Measurements from ENCODE around the gene BASP1.
"Not testable (repeated sequence)": the region's sequence is repeated elsewhere in the genome, so short reads cannot be mapped to it uniquely, and the experiment has no call there.

Gene BASP1

DNA sequence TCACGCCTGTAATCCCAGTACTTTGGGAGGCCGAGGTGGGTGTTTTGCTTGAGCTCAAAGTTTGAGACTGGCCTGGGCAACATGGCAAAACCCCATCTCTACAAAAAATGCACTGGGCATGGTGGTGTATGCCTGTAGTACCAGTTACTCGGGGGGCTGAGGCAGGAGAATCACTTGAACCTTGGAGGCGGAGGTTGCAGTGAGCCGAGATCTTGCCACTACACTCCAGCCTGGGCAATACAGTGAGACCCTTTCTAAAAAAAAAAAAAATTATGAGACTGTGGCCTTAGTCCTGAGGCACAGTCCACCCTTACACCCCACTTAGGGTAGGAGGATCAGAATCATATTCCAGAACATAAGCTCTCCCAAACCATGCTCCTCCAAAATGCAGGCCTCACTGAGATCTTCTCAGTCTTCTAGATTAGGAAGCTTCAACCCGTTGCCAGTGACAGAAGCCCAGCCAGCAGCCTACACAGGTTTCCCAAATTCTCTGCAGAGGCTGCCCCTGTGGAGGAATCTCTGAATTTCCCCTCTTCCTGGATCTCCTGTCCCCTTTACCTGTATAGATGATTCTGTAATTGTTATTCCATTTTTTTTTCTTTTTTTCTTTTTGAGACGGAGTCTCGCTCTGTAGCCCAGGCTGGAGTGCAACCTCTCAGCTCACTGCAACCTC is 77.3 kb downstream of the BASP1 start:
- Histone ChIP-seq H3K9ac (ENCODE audit: low read length in 5 of 5) (no peak overlapping the region), H3K36me3 (ENCODE audit: control insufficient read depth in 5 of 5, insufficient read depth in 5 of 5, low read length in 5 of 5) (no peaks in the 10 kb centered on the region), H3K4me3 (ENCODE audit: low read depth in 1 of 5, low read length in 5 of 5) (no peak overlapping the region), H3K4me1 (ENCODE audit: control insufficient read depth in 5 of 5, insufficient read depth in 5 of 5, low read length in 5 of 5) (no peaks in the 10 kb centered on the region), H3K9me3 (ENCODE audit: control insufficient read depth in 5 of 5, low read length in 5 of 5) (no peaks in the 10 kb centered on the region), H3K27me3 (ENCODE audit: control insufficient read depth in 5 of 5, insufficient read depth in 4 of 5, low read length in 5 of 5) (no peaks in the 10 kb centered on the region), H3K27ac (ENCODE audit: low read depth, low read length) (no peak overlapping the region)

DNA sequence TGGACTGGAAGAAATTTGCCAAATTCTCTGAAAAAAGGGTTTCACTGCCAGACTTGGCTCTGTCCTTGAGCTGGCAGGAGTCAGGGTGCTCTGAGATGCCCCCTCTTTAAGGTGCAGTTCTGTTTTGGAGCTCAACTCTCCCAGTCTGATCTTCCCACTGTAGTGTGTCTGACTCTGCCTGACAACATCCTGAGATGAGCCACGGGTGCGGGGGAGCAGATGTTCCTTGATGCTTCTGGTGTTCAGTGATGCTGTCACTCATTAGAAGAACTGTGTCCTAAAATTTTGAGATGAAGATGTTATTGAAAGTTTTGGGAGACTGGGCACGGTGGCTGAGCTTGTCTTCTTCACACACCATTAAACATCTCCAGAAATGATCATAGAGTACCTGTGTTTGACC is 78.2 kb downstream of the BASP1 start:
- Histone ChIP-seq H3K4me1 (ENCODE audit: control insufficient read depth in 5 of 5, insufficient read depth in 5 of 5, low read length in 5 of 5) (no peaks in the 10 kb centered on the region), H3K9me3 (ENCODE audit: control insufficient read depth in 5 of 5, low read length in 5 of 5) (no peaks in the 10 kb centered on the region), H3K27me3 (ENCODE audit: control insufficient read depth in 5 of 5, insufficient read depth in 4 of 5, low read length in 5 of 5) (no peaks in the 10 kb centered on the region), H3K9ac (ENCODE audit: low read length in 5 of 5) (no peak overlapping the region), H3K4me3 (ENCODE audit: low read depth in 1 of 5, low read length in 5 of 5) (no peak overlapping the region), H3K36me3 (ENCODE audit: control insufficient read depth in 5 of 5, insufficient read depth in 5 of 5, low read length in 5 of 5) (no peaks in the 10 kb centered on the region), H3K27ac (ENCODE audit: low read depth, low read length) (no peak overlapping the region)

DNA sequence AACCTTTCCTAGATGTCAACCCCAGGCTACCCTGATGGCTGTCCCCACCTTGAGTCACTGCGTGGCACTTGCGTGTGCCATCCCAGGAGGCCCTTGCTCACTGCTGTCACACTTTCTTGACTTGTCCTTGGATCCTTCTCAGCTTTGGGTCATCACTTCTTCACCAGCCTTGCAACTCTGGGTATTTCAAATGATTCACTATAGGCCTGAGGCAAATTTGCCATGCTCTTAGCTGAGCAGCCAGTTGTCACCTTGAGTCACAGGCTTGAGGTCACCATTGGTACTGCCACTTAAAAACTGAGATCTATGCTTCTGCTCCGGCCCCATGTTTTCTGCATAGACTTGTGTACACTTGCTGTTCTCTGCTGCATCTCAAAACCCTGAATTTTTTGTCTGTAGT is 84.7 kb downstream of the BASP1 start:
- H3K9ac ChIP-seq (ENCODE audit: low read length in 5 of 5) = no peak overlapping the region
- no peaks in the 10 kb centered on the region for H3K36me3 ChIP-seq (ENCODE audit: control insufficient read depth in 5 of 5, insufficient read depth in 5 of 5, low read length in 5 of 5)
- peaks cover 0 to 13% (median 11%) of the 10 kb centered on the region in 5 donors for H3K4me1 ChIP-seq (ENCODE audit: control insufficient read depth in 5 of 5, insufficient read depth in 5 of 5, low read length in 5 of 5)
- H3K9me3 ChIP-seq (ENCODE audit: control insufficient read depth in 5 of 5, low read length in 5 of 5) = no peaks in the 10 kb centered on the region
- no peak overlapping the region for H3K4me3 ChIP-seq (ENCODE audit: low read depth in 1 of 5, low read length in 5 of 5)
- no peak overlapping the region for H3K27ac ChIP-seq (ENCODE audit: low read depth, low read length)
- no peaks in the 10 kb centered on the region for H3K27me3 ChIP-seq (ENCODE audit: control insufficient read depth in 5 of 5, insufficient read depth in 4 of 5, low read length in 5 of 5)

DNA sequence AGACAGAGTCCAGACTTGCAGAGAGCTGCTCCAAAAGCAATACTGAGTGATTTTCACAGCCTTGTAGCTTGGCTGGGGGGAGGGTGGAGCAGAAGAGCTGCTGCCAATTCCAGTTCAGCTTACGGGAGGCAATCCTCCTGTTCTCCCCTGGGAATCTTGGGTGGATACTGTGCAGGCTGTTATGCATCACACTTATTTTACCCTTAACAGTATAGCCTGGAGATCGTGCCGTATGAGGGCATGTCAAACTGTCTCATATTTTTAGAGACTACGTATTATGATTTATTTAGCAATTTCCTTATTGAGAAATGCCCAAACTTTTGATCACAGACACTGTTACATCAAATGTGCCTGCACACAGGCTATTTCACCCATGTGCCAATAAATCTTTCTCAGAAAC is 85.2 kb downstream of the BASP1 start:
- peaks cover 0 to 13% (median 11%) of the 10 kb centered on the region in 5 donors for H3K4me1 ChIP-seq (ENCODE audit: control insufficient read depth in 5 of 5, insufficient read depth in 5 of 5, low read length in 5 of 5)

DNA sequence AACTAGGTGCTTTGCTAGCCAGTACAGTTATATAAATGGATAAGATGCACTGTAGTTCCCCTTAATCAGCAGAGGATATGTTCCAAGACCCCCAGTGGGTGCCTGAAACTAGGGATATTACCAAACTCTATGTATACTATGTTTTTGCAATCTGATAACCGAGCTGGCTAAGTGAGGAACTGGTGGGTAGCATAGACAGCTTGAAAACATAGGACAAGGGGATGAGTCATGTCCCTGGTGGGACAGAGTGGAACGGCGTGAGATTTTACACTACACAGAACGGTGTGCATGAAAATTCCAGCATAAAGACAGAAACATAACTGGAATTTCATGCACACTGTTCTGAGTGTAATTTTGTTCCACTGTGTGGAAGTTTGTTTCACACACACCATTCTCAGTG is 86.9 kb downstream of the BASP1 start:
- no peak overlapping the region for H3K27ac ChIP-seq (ENCODE audit: low read depth, low read length)
- H3K4me1 ChIP-seq (ENCODE audit: control insufficient read depth in 5 of 5, insufficient read depth in 5 of 5, low read length in 5 of 5) = peaks cover 0 to 13% (median 11%) of the 10 kb centered on the region in 5 donors
- no peaks in the 10 kb centered on the region for H3K9me3 ChIP-seq (ENCODE audit: control insufficient read depth in 5 of 5, low read length in 5 of 5)
- no peaks in the 10 kb centered on the region for H3K27me3 ChIP-seq (ENCODE audit: control insufficient read depth in 5 of 5, insufficient read depth in 4 of 5, low read length in 5 of 5)
- H3K36me3 ChIP-seq (ENCODE audit: control insufficient read depth in 5 of 5, insufficient read depth in 5 of 5, low read length in 5 of 5) = no peaks in the 10 kb centered on the region
- H3K9ac ChIP-seq (ENCODE audit: low read length in 5 of 5) = no peak overlapping the region
- no peak overlapping the region for H3K4me3 ChIP-seq (ENCODE audit: low read depth in 1 of 5, low read length in 5 of 5)

More for the DNA sequence above, 85.2 kb downstream of the BASP1 start:
- H3K36me3 ChIP-seq (ENCODE audit: control insufficient read depth in 5 of 5, insufficient read depth in 5 of 5, low read length in 5 of 5) = no peaks in the 10 kb centered on the region
- H3K9ac ChIP-seq (ENCODE audit: low read length in 5 of 5) = no peak overlapping the region
- no peak overlapping the region for H3K4me3 ChIP-seq (ENCODE audit: low read depth in 1 of 5, low read length in 5 of 5)
- H3K9me3 ChIP-seq (ENCODE audit: control insufficient read depth in 5 of 5, low read length in 5 of 5) = no peaks in the 10 kb centered on the region
- H3K27ac ChIP-seq (ENCODE audit: low read depth, low read length) = no peak overlapping the region
- H3K27me3 ChIP-seq (ENCODE audit: control insufficient read depth in 5 of 5, insufficient read depth in 4 of 5, low read length in 5 of 5) = no peaks in the 10 kb centered on the region

DNA sequence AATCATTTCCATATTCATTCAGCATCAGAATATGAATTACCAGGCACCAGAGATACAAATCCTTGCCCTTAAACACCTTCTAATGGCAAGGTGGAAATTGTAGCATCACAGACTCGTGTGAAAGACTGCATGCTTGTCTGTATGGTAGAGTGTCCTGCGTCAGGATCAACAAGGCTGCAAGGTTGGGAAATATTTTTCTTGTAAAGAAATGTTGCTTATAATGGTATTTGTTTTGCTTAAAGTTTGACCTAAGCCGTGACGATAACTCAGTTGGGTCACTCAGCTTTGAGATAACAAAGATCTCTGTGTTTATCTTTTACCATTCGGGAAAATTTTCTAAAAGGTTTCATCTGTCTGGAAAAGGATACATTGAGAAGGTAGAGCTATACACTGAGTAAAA is 87.6 kb downstream of the BASP1 start:
- Histone ChIP-seq H3K36me3 (ENCODE audit: control insufficient read depth in 5 of 5, insufficient read depth in 5 of 5, low read length in 5 of 5) (no peaks in the 10 kb centered on the region), H3K9ac (ENCODE audit: low read length in 5 of 5) (no peak overlapping the region), H3K4me3 (ENCODE audit: low read depth in 1 of 5, low read length in 5 of 5) (no peak overlapping the region), H3K9me3 (ENCODE audit: control insufficient read depth in 5 of 5, low read length in 5 of 5) (no peaks in the 10 kb centered on the region), H3K27me3 (ENCODE audit: control insufficient read depth in 5 of 5, insufficient read depth in 4 of 5, low read length in 5 of 5) (no peaks in the 10 kb centered on the region), H3K27ac (ENCODE audit: low read depth, low read length) (no peak overlapping the region), H3K4me1 (ENCODE audit: control insufficient read depth in 5 of 5, insufficient read depth in 5 of 5, low read length in 5 of 5) (peaks cover 0 to 13% (median 11%) of the 10 kb centered on the region in 5 donors)

DNA sequence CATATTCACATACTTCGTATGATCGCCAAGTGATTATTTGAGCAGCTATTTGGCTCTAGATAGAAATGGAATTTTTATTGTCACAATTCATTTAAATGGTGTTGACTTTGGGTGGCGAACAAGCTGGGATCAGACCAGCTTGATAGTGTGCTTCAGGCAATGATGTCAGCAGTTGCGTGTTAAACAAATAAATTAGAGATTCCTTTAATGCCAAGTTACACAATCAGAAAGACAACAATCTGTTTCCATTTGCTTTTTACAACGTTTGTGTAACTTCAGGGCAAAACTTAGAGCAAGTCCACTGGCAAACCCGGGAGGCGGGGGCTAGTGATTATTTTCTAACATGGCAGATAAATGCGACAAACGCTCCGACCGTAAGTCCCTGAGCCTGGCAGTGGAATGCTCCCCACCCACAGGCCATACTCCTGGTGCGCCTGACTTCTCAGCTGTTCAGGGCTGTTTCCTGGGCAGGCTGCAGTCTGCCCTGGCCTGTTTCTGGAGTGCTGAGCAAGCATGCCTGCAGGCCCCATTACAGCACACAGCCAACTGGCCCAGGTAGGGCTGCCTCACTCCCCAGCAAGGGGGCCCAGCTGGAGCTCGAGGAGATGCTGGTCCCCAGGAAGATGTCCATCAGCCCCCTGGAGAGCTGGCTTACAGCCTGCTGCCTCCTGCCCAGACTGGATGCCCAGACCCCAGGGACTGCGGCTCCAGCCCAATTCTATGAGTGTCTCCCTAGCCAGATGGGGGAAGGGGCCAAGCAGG is 88.7 kb downstream of the BASP1 start:
- no peak overlapping the region for H3K9ac ChIP-seq (ENCODE audit: low read length in 5 of 5)
- H3K36me3 ChIP-seq (ENCODE audit: control insufficient read depth in 5 of 5, insufficient read depth in 5 of 5, low read length in 5 of 5) = no peaks in the 10 kb centered on the region
- no peak overlapping the region for H3K27ac ChIP-seq (ENCODE audit: low read depth, low read length)
- peaks cover 0 to 13% (median 11%) of the 10 kb centered on the region in 5 donors for H3K4me1 ChIP-seq (ENCODE audit: control insufficient read depth in 5 of 5, insufficient read depth in 5 of 5, low read length in 5 of 5)
- no peaks in the 10 kb centered on the region for H3K9me3 ChIP-seq (ENCODE audit: control insufficient read depth in 5 of 5, low read length in 5 of 5)
- no peak overlapping the region for H3K4me3 ChIP-seq (ENCODE audit: low read depth in 1 of 5, low read length in 5 of 5)
- H3K27me3 ChIP-seq (ENCODE audit: control insufficient read depth in 5 of 5, insufficient read depth in 4 of 5, low read length in 5 of 5) = no peaks in the 10 kb centered on the region

DNA sequence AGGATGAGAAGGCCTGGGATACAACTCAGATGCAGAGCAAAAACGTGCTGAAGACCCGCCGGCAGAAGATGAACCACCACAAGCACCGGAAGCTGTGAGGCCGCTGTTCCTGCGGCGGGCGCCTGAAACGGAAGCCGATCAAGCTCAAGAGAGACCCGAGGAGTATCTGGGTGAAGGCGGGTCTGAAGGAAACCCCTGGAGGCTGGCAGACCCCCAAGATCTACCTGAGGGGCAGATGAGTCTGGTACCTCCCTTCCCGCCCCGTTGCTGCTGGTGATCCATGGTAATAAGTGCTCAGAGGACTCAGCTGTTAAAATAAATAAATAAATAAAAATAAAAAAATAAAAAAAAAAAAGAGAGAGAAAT is 89.3 kb downstream of the BASP1 start:
- H3K36me3 ChIP-seq (ENCODE audit: control insufficient read depth in 5 of 5, insufficient read depth in 5 of 5, low read length in 5 of 5) = no peaks in the 10 kb centered on the region

DNA sequence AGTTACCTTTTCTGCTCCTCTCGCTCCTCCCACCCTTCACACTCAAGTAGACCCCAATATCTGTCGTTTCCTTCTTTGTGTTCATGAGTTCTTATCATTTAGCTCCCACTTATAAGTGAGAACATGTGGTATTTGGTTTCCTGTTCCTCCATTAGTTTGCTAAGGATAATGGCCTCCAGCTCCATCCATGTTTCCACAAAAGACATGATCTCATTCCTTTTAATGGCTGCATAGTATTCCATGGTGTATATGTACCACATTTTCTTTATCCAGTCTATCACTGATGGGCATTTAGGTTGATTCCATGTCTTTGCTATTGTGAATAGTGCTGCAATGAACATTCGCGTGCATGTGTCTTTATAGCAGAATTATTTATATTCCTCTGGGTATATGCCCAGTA is 90.0 kb downstream of the BASP1 start:
- not testable (repeated sequence) for H3K9ac ChIP-seq (ENCODE audit: low read length in 5 of 5); H3K9me3 ChIP-seq (ENCODE audit: control insufficient read depth in 5 of 5, low read length in 5 of 5); H3K27ac ChIP-seq (ENCODE audit: low read depth, low read length); H3K4me3 ChIP-seq (ENCODE audit: low read depth in 1 of 5, low read length in 5 of 5); H3K27me3 ChIP-seq (ENCODE audit: control insufficient read depth in 5 of 5, insufficient read depth in 4 of 5, low read length in 5 of 5); H3K36me3 ChIP-seq (ENCODE audit: control insufficient read depth in 5 of 5, insufficient read depth in 5 of 5, low read length in 5 of 5)
- peaks cover 0 to 11% (median 10%) of the 10 kb centered on the region in 5 donors for H3K4me1 ChIP-seq (ENCODE audit: control insufficient read depth in 5 of 5, insufficient read depth in 5 of 5, low read length in 5 of 5)

More for the DNA sequence above, 89.3 kb downstream of the BASP1 start:
- Histone ChIP-seq H3K27ac (ENCODE audit: low read depth, low read length) (no peak overlapping the region), H3K4me3 (ENCODE audit: low read depth in 1 of 5, low read length in 5 of 5) (no peak overlapping the region), H3K9ac (ENCODE audit: low read length in 5 of 5) (no peak overlapping the region), H3K4me1 (ENCODE audit: control insufficient read depth in 5 of 5, insufficient read depth in 5 of 5, low read length in 5 of 5) (peaks cover 0 to 13% (median 11%) of the 10 kb centered on the region in 5 donors), H3K9me3 (ENCODE audit: control insufficient read depth in 5 of 5, low read length in 5 of 5) (no peaks in the 10 kb centered on the region), H3K27me3 (ENCODE audit: control insufficient read depth in 5 of 5, insufficient read depth in 4 of 5, low read length in 5 of 5) (no peaks in the 10 kb centered on the region)

DNA sequence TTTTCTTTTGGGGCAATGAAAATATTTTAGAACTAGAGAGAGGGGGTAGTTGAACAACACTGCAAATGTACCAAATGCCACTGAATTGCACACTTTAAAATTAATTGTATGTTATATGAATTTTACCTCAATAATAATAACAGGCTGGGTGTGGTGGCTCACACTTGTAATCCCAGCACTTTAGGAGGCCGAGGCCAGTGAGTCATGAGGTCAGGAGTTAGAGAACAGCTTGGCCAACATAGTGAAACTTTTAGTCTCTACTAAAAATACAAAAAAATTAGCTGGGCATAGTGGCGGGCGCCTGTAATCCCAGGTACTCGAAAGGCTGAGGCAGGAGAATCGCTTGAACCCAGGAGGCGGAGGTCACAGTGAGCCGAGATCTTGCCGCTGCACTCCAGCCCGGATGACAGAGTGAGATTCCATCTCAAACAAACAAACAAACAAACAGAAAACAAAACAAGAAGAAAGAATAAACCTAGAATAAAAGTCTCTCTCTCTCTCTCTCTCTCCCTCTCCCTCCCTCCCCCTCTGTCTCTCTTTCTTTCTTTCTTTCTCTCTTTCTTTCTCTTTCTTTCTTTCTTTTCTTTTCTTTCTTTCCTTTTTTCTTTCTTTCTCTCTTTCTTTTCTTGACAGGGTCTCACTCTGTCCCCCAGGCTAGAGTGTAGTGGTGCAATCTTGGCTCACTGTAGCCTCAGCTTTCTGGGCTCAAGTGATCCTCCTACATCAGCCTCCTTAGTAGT is 91.1 kb downstream of the BASP1 start:
- H3K27me3 ChIP-seq (ENCODE audit: control insufficient read depth in 5 of 5, insufficient read depth in 4 of 5, low read length in 5 of 5) = no peaks in the 10 kb centered on the region
- peaks cover 0 to 6% (median 5%) of the 10 kb centered on the region in 5 donors for H3K4me1 ChIP-seq (ENCODE audit: control insufficient read depth in 5 of 5, insufficient read depth in 5 of 5, low read length in 5 of 5)
- H3K4me3 ChIP-seq (ENCODE audit: low read depth in 1 of 5, low read length in 5 of 5) = no peak overlapping the region
- H3K36me3 ChIP-seq (ENCODE audit: control insufficient read depth in 5 of 5, insufficient read depth in 5 of 5, low read length in 5 of 5) = no peaks in the 10 kb centered on the region
- H3K9ac ChIP-seq (ENCODE audit: low read length in 5 of 5) = no peak overlapping the region
- no peak overlapping the region for H3K27ac ChIP-seq (ENCODE audit: low read depth, low read length)
- H3K9me3 ChIP-seq (ENCODE audit: control insufficient read depth in 5 of 5, low read length in 5 of 5) = no peaks in the 10 kb centered on the region

Measured in subcutaneous abdominal adipose tissue (tissue), 5 donors.